ENCODE results near the gene KLRC1. TPM values are rescaled to one million over a fixed set of nuclear protein-coding genes. Genes with fewer than 3 reads are reported as not detected.
"Not testable (repeated sequence)": the region's sequence is repeated elsewhere in the genome, so short reads cannot be mapped to it uniquely, and the experiment has no call there.

Gene KLRC1
- polyA plus RNA-seq, 4 donors, result 0.38 to 1.4 (median 0.67) TPM

- DNase-seq (ENCODE audit: low read depth in 4 of 4, low spot score in 3 of 4), result not testable (repeated sequence)
These were observed 28.8 kb downstream of the KLRC1 start for GRCh38 chr12:10424260-10424899.

- not testable (repeated sequence) for DNase-seq (ENCODE audit: low read depth in 4 of 4, low spot score in 3 of 4)
These were observed 31.0 kb downstream of the KLRC1 start for GRCh38 chr12:10422159-10422558.

DNA sequence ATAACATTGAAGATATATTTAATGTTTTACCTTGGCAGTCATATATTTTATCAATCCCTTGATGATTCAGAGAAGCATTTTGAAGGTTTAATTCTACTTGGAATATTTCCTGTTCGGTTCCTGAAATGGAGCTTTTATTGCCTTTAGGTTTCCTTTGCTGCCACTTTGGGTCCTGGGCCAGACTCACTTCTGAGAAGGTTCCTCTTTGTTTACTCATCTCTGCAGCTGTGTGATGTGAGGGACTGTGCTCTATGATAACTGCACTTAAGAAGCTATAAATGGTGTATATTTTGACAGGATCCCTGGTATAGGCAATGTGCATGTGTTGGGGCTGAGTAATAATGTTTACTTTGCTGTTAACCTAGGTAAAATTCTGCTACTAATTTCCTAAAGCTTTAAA is 32.8 kb downstream of the KLRC1 start, which contains the start of gene KLRC3:
KLRC3 (minus strand) TSS at position 262 of the 400 bp plus-strand sequence; CDS start at position 217, 45 bp downstream.
- not testable (repeated sequence) for DNase-seq (ENCODE audit: low read depth in 4 of 4, low spot score in 3 of 4)

DNA sequence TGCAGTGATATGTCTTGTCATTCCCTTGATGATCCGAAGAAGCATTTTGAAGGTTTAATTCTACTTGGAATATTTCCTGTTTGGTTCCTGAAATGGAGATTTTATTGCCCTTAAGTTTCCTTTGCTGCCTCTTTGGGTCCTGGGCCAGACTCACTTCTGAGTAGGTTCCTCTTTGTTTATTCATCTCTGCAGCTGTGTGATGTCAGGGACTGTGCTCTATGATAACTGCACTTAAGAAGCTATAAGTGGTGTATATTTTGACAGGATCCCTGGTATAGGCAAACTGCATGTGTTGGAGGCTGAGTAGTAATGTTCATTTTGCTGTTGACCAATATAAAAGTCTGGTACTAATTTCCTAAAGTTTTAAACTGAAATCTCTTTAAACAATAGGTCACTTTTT is 43.8 kb downstream of the KLRC1 start, which contains the start of gene KLRC4:
KLRC4 (minus strand) TSS at position 366 of the 400 bp plus-strand sequence; CDS start at position 184, 182 bp downstream.
- DNase-seq (ENCODE audit: low read depth in 4 of 4, low spot score in 3 of 4), result no peak

DNA sequence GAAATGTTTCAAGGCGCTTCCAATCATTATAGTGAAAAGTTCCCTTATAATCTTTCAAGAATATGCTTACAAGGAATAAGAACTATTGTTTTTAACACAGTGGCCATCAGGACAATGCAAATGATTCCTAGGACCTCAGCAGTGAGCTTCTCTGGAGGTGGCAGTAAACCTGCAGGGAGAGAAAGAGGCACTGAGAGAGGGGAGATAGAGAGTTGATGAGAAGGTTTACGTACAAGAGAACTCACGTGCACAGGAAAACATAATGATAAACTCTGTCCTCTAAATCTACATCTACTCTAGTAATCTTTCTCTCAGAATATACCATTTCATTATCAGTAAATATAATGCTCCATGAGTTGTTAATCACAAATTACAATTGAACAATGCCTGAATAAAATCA is 44.3 kb downstream of the KLRC1 start:
- DNase-seq (ENCODE audit: low read depth in 4 of 4, low spot score in 3 of 4), result no peak

GRCh38 chr12:10406725-10407124 is 46.5 kb downstream of the KLRC1 start:
- no peak for DNase-seq (ENCODE audit: low read depth in 4 of 4, low spot score in 3 of 4)

DNA sequence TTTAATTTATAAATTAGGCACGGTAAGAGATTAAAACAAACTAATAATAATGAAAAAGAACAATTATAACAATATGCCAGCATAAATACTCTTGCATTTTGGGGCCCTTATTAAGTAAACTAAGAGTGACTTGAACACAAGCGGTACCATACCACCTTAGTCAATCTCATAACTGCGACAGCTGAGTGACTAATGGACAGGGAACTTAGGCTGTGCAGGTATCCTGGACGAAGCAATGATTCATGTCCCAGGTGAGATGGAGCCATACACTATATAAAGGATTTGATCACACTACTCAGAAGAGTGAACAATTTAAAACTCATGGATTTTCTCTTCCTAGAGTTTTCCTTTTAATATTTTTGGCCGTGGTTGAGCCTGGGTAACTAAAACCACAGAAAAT is 47.9 kb downstream of the KLRC1 start:
- no peak for DNase-seq (ENCODE audit: low read depth in 4 of 4, low spot score in 3 of 4)

- no peak for DNase-seq (ENCODE audit: low read depth in 4 of 4, low spot score in 3 of 4)
These were observed 48.4 kb downstream of the KLRC1 start for GRCh38 chr12:10404798-10405197.

- DNase-seq (ENCODE audit: low read depth in 4 of 4, low spot score in 3 of 4), result no peak
These were observed 52.3 kb downstream of the KLRC1 start for GRCh38 chr12:10400829-10401228.

- no peak for DNase-seq (ENCODE audit: low read depth in 4 of 4, low spot score in 3 of 4)
These were observed 55.0 kb downstream of the KLRC1 start for GRCh38 chr12:10398168-10398567.

DNA sequence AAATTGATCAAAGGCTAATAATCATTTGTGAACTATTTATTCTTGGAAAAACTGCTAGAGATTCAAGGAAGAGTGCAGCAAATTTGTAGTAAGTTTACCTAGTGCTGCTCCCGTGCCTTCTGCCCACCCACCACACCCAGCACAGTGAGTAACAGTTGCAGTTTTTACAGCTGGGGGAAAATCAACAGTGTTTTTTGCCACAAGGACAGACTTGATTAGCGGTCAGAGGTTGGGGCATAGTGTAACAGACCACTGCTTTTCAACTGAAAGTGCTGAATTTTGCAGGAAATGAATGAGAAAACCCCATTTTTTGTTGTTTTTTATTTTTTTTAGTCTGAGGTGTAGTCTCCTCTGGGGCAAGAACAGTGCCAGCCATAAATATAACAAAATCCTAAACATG is 55.9 kb downstream of the KLRC1 start:
- no peak for DNase-seq (ENCODE audit: low read depth in 4 of 4, low spot score in 3 of 4)

DNA sequence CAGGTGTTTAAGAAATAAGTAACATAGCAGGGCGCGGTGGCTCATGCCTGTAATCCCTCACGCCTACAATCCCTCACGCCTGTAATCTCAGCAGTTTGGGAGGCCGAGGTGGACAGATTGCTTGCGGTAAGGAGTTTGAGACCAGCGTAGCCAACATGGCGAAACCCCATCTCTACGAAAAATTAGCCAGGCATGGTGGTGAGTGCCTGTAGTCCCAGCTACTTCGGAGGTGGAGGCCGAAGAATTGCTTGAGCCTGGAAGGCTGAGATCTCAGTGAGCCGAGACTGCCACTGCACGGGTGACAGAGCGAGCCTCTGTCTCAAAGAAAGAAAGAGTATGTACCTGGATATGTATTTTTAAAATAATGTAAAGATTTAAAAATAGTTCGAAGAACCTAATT is 57.0 kb downstream of the KLRC1 start:
- DNase-seq (ENCODE audit: low read depth in 4 of 4, low spot score in 3 of 4), result not testable (repeated sequence)

Other genes with a start within 250 kb of the KLRC1 start
- 10 to 100 TPM; 71.8 to 85.3 (median 77.1) TPM for gene GABARAPL1, start 240.5 kb downstream of the KLRC1 start, polyA plus RNA-seq (ENCODE audit: insufficient read length in 4 of 4)
- 1 to 10 TPM in 1 of 4 donors, under 1 TPM in 3; 0.22 to 1.2 (median 0.59) TPM for gene KLRD1, start 145.5 kb downstream of the KLRC1 start, polyA plus RNA-seq (ENCODE audit: insufficient read length in 4 of 4)
- 1 to 10 TPM in 1 of 4 donors, under 1 TPM in 3; 0.42 to 1.2 (median 0.61) TPM for gene KLRK1, start 63.3 kb downstream of the KLRC1 start, polyA plus RNA-seq (ENCODE audit: insufficient read length in 4 of 4)
- under 1 TPM in 2 of 4 donors, not detected in 2; 0.06 to 0.21 TPM for gene KLRC4, start 43.6 kb downstream of the KLRC1 start, polyA plus RNA-seq (ENCODE audit: insufficient read length in 4 of 4)
- gene KLRC3, start 32.8 kb downstream of the KLRC1 start, polyA plus RNA-seq (ENCODE audit: insufficient read length in 4 of 4), result under 1 TPM in 1 of 4 donors, not detected in 3; 0.10 TPM
- not detected for gene KLRC2, start 17.4 kb downstream of the KLRC1 start, polyA plus RNA-seq (ENCODE audit: insufficient read length in 4 of 4)
- 10 to 100 TPM in 1 of 4 donors, 1 to 10 TPM in 3; 1.5 to 11.5 (median 5.7) TPM for gene EIF2S3B, start 52.5 kb upstream of the KLRC1 start, polyA plus RNA-seq (ENCODE audit: insufficient read length in 4 of 4)
- 10 to 100 TPM; 36.7 to 48.8 (median 44.0) TPM for gene MAGOHB, start 160.2 kb upstream of the KLRC1 start, polyA plus RNA-seq (ENCODE audit: insufficient read length in 4 of 4)
- 1 to 10 TPM in 1 of 4 donors, under 1 TPM in 3; 0.70 to 1.2 (median 0.94) TPM for gene STYK1, start 220.7 kb upstream of the KLRC1 start, polyA plus RNA-seq (ENCODE audit: insufficient read length in 4 of 4)

All from right renal pelvis (tissue), 4 donors.